PFSK-1 (cell line): ENCODE results near the gene RUNX1.

Experiments used
- SIN3A ChIP-seq: IDR thresholded peaks from 2 replicates; pipeline ENCODE4 v1.6.1; 2012; ENCODE audit warnings: mild to moderate bottlenecking, low read length, moderate library complexity, borderline replicate concordance; ENCODE audit not compliant: insufficient read depth
- TAF1 ChIP-seq: IDR thresholded peaks from 2 replicates; pipeline ENCODE4 v1.6.1; 2012; ENCODE audit warnings: low read length, control low read depth, borderline replicate concordance; ENCODE audit not compliant: insufficient read depth

DNA sequence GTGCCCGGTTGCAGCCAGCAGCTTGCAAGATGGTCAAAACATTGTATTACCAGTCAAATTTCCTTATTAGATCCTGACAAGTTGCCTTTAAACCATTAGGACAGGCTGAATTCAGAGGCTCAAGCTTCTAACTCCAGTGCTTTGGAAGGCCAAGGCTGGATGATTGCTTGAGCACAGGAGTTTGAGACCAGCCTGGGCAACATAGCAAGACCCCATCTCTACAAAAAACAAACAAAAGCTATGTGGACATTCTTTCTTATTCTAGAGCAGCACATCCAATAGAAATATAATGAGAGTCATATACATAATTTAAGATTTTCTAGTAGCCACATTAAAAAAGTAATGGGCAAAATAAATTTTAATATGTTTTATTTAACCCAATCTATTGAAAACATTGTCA is 149.3 kb downstream of the RUNX1 start:
- TF ChIP-seq SIN3A (no peak), TAF1 (no peak)
